GM18526 (cell line): ENCODE results near the gene KCNB1.

Experiments
- POLR2A ChIP-seq: IDR thresholded peaks from 3 replicates; pipeline ENCODE4 v1.6.1; 2011; ENCODE audit not compliant: insufficient read length; ENCODE audit errors: extremely low read depth

Gene KCNB1

DNA sequence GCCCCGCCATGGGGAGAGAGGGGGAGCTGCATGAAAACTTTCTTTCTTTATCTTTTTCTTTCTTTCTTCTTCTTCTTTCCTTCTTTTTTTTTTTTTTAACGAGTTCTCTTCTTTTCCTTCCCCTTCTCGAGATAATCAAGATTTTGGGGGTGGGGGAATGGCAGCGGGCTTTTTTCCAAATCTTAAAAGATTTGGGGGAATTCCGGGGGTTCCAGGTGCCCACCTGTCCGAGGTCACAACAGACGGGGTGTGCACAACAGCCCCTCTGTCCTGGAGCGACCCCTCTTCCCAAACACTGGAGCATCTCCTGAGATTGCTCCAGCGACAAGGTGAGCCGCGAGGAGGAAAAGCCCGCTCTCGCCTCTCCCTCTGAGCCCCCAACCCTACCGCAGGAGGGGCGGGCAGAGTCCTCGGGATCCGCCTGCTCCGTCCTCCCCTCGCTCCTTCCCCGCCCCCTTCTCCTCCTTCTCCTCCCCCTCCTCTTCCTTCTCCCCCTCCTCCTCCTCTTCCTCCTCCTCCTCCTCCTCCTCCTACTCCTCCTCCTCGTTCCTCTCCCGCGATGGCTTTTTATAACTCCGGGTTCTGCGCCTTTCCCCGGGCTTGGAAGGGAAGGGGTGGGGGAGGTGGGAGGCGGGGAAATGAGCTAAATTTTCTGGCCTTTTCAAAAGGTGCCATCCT lies 689 bp upstream of the KCNB1 start:
- TF ChIP-seq POLR2A = no peak

- no peak for TF ChIP-seq POLR2A
Measured at GRCh38 chr20:49482173-49482572, 295 bp downstream of the KCNB1 start.

- no peak for TF ChIP-seq POLR2A
Measured at GRCh38 chr20:49481116-49481515, 1.4 kb downstream of the KCNB1 start.

DNA sequence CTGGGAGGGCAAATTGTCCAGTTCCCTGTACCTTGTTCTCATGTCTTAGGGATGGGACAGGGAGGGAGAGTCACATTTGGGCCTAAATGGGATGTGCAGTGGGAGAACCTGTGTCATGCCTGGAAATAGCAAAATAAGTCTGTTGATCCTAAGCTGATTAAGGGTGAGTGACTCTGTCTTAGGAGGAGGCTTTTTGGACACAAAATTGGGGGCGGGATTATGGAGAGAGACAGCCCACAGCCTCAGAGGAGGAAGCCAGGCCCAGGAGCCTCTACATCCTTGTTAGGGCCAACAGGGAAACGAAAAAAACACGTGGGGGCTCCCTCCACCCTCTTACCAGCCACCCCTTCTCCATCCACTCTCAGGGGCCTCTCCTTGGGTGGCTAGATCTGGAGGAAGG lies 2.2 kb downstream of the KCNB1 start:
- no peak for TF ChIP-seq POLR2A

DNA sequence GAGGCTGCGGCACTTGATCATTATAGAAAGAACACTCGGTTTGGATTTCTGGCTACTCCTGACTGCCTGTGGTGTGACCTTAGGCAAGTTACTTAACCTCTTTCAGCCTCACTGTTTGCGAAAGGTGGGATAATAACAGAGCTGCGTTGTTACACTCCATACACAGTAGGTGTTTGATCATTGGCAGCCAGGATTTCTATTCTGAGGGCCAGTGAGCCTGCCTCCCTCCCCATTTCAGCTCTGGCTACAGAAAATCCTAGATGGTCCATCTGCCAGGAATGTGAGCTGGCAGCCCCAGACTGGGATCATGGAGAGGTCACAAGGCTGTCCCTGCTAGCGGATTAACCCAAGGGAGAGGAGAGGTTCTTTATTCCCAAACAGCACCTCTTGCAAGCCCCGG lies 2.7 kb downstream of the KCNB1 start:
- TF ChIP-seq POLR2A = no peak

DNA sequence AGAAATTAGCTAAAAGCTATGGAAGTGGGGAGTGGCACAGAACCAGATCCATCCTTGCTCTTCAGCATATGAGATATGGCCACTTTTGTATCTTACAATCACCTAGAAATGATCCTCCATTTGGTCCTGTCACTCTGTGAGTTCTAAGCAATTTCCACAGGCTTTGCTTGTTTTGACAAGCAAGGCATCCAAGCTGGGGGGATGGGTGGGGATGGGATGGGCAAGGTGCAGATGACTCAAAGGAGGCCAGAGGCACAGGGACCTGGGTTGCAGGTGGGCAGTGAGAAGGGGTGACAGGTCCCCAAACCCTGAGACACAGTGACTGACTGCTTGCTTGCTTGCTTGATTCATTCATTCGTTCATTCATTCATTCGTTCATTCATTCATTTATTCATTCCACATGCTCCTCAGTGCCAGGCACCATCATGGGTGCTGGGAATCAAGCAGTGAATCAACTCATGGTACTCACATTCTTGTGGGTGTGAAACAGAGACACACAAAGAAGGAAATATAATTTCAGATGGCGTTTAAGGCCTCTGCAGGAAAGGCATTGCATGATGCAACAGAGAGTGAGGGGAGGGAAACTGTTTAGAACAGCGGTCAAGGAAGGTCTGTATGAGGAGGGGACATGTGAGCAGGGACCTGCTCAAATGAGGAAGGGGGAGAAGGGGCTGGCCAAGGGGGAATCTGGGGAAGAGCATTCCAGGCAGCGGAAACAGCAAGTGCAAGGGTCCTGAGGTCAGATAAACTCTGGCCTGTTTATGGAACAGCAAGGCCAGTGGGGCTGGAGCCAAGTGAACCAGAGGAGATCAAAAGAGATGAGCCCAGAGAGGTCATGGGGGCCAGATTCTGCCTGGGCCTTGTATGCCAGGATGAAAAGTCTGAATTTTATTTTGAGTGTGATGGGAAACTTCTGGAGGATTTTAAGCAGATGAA lies 3.4 kb downstream of the KCNB1 start:
- no peak for TF ChIP-seq POLR2A

- no peak for TF ChIP-seq POLR2A
Measured at GRCh38 chr20:49478266-49478665, 4.2 kb downstream of the KCNB1 start.

DNA sequence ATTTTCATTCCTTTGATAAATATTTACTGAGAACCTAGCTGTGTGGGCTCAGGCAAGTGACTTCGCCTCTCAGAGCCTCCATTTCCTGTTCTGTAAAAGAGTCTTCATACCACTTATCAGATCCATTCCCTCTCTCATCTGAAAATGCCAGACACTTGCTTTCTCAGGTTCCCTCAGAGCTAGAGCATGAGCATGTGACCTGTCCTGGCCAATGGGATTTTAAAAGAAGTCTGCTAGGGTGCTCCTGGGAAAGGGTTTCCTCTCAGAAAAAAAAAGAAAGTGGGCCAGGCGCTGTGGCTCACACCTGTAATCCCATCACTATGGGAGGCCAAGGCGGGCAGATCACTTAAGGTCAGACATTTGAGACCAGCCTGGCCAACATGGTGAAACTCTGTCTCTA lies 5.3 kb downstream of the KCNB1 start:
- TF ChIP-seq POLR2A = no peak

GRCh38 chr20:49476016-49476355 lies 6.5 kb downstream of the KCNB1 start:
- TF ChIP-seq POLR2A = no peak

- TF ChIP-seq POLR2A = no peak
Measured at GRCh38 chr20:49475292-49476015, 7.0 kb downstream of the KCNB1 start.

- no peak for TF ChIP-seq POLR2A
Measured at GRCh38 chr20:49471397-49471796, 11.1 kb downstream of the KCNB1 start.

DNA sequence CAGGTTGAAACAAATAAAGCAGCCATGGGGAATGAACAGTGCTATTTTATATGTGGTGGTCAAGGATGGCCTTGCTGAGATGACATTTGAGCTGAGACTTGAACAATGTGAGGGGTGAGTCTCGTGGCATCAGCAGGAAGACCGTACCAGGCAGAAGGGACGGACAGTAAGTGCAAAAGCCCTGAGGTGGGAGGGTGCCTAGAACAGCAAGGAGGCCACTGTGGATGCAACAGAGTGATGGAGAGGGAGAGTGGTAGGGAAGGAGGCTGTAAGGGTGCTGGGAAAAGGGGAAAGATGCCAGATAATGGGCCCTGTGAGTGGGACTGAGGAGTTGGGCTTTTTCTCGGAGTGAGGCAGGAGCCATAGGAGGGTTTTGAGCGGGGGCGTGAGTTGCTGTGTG lies 11.5 kb downstream of the KCNB1 start:
- no peak for TF ChIP-seq POLR2A

DNA sequence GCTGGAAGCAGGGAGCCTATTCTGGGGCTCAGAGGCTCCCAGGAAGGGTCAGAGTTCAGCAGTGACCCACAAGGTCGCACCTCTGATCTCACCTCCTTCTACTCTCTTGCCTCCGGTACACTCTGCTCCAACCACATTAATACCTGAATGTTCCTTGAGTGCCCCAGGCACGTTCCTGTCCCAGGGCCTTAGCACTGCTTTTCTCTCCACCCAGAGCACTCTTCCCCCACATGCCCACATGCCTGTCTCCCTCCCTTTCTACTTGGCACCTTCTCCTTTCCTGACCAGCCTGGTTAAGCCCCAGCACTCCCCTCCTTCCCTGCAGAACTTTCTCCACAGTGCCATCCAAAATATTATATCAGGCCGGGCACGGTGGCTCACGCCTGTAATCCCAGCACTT lies 13.4 kb downstream of the KCNB1 start:
- no peak for TF ChIP-seq POLR2A

DNA sequence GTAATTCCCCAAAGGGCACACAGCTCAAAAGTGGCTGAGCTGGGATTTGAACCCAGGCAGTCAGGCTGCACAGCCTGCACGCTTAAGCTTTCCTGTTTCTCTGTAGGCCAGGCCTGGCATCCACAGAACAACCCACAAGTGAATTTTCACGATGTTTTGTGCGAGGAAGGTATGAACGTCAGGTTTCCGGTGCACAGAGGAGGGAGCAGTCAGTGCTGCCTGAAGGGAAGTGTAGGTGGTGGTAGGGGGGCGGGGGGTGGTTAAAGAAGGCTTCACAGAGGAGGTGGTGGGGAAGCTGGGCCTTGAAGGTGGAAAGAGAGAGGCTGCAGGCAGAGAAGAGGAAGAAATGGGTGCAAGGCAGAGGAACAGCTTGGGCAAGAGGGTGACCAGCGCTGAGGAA lies 14.1 kb downstream of the KCNB1 start:
- TF ChIP-seq POLR2A = no peak

DNA sequence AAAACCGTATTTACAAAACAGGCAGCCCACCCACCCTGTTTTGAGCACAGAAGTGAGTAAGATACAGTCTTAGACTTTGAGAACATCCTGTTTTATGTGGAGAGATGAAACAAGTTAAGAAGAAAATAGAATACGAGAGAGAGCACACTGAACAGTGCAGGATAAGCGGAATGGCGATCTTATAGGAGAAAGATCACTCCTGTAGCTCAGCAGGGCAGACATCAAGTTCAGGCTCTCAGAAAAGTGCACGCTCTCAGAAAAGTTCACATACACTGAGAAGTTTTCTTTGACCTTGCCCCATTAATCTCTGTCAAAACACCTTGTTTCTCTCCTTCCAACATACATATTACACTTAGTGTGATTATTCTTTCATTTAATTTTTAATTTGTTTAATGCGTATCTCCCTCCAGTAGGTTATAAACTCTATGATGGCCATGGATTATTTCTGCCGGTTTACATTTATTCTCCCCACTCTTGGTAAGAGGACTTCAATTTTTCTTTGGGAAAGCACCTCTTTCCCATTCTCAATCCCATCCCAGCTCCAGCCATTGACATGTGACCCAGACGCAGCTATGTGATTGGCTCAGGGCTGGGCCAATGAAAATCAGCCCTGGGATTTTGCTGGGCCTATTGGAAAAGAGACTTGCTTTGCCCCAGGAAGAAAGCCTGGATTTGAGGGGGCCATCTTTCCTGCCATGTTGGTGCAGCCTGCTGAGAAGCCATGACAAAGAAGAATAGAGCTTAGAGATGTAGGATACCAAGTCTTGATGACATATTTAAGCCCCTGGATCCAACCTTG lies 16.2 kb downstream of the KCNB1 start:
- TF ChIP-seq POLR2A = no peak
